Caco-2 (cell line): Measurements from ENCODE around the gene SMKR1. TPM values are rescaled to one million over a fixed set of nuclear protein-coding genes. Genes with fewer than 3 reads are reported as not detected.

ENCODE experiments used
- BruUV-seq: library from RNA; stranded (reverse); fragments of 400-500 nt; replicated peaks from 2 replicates; lab custom pipeline; 2021; lab: Mats Ljungman, UMichigan
- CTCF ChIA-PET: fragments of 300-600 bp; sonication (Branson Sonifier 250); formaldehyde crosslinking; loops from one replicate; lab custom pipeline; 2022; ENCODE audit warnings: antibody characterized with exemption; lab: Charles Lee
- POLR2A ChIA-PET: fragments of 300-600 bp; sonication (Branson Sonifier 250); formaldehyde crosslinking; loops from one replicate; lab custom pipeline; 2022; ENCODE audit warnings: antibody characterized with exemption; lab: Charles Lee
- DNase-seq, 2 experiments: peaks; one replicate each; pipeline versions ENCODE4 v3.0.0 to v3.0.0-alpha.2; 2020 to 2022
- H3K27me3 ChIP-seq: replicated peaks from 2 replicates; pipeline ENCODE4 v1.6.0; 2011; ENCODE audit warnings: low read length; ENCODE audit not compliant: control insufficient read depth, insufficient read depth
- H3K36me3 ChIP-seq: 2 replicates; pipeline ENCODE4 v1.5.1; 2011; ENCODE audit warnings: low read length; ENCODE audit not compliant: control insufficient read depth, insufficient read depth
- H3K4me1 ChIP-seq: fragments of 250-450 bp; sonication (Bioruptor Pico); 2 replicates; pipeline ENCODE4 v1.5.1; 2020; ENCODE audit warnings: mild to moderate bottlenecking
- H3K4me3 ChIP-seq: 2 replicates; pipeline ENCODE4 v1.5.1; 2011; ENCODE audit warnings: low read depth, mild to moderate bottlenecking, control low read depth, low read length
- H3K9me3 ChIP-seq: fragments of 250-450 bp; sonication (Bioruptor Pico); 2 replicates; pipeline ENCODE4 v1.5.1; 2020; ENCODE audit warnings: mild to moderate bottlenecking, moderate library complexity
- H3K27ac Mint-ChIP-seq: one replicate; pipeline ENCODE4 v1.8.0; 2022; ENCODE audit warnings: mixed read lengths; ENCODE audit not compliant: unreplicated experiment
- H3K27me3 Mint-ChIP-seq: one replicate; pipeline ENCODE4 v1.8.0; 2022; ENCODE audit warnings: mixed read lengths; ENCODE audit not compliant: insufficient read depth, unreplicated experiment
- H3K36me3 Mint-ChIP-seq: one replicate; pipeline ENCODE4 v1.8.0; 2022; ENCODE audit warnings: mild to moderate bottlenecking, mixed read lengths; ENCODE audit not compliant: insufficient read depth, unreplicated experiment
- H3K4me1 Mint-ChIP-seq: one replicate; pipeline ENCODE4 v1.8.0; 2022; ENCODE audit warnings: low read depth, mixed read lengths; ENCODE audit not compliant: unreplicated experiment
- H3K4me3 Mint-ChIP-seq: one replicate; pipeline ENCODE4 v1.8.0; 2022; ENCODE audit warnings: mild to moderate bottlenecking, moderate library complexity, mixed read lengths; ENCODE audit not compliant: unreplicated experiment
- H3K9me3 Mint-ChIP-seq: one replicate; pipeline ENCODE4 v1.8.0; 2022; ENCODE audit warnings: mixed read lengths; ENCODE audit not compliant: unreplicated experiment
- CTCF ChIP-seq, 2 experiments: fragments of 200-600 bp in 1 of 2; IDR thresholded peaks; 1 replicate in 1 of 2; 2 replicates in 1 of 2; pipeline versions ENCODE4 v1.5.1 to v1.8.0; 2011 to 2022; ENCODE audit warnings: antibody characterized with exemption in 1 of 2, control low read depth in 1 of 2, inconsistent platforms in 1 of 2, low read depth in 1 of 2, low read length in 1 of 2, mild to moderate bottlenecking in 1 of 2, moderate library complexity in 1 of 2; ENCODE audit not compliant: insufficient read depth in 1 of 2, severe bottlenecking in 1 of 2, unreplicated experiment in 1 of 2
- intact Hi-C: fragments of 100-400 bp; cut with micrococcal nuclease; formaldehyde crosslinking; loops from one replicate; pipeline ENCODE4 v1.10.0; 2022; ENCODE audit not compliant: unreplicated experiment
- total RNA-seq: library from RNA; stranded (reverse); gene quantifications from 2 replicates; pipeline ENCODE4 v1.2.3, GENCODE V29; 2022

SMKR1 gene
- total RNA-seq, 1 experiment from 2014 or later = not detected

- CTCF ChIA-PET = interaction anchor here (0.6 kb wide), 1 partner anchor 193 kb away, joined by 6 read pairs; no protein-coding TSS in a partner anchor
- BruUV-seq = no TSS peak
- no peak overlapping the region for H3K4me3 Mint-ChIP-seq
- Histone ChIP-seq H3K27me3 (no peaks in the 10 kb centered on the region), H3K4me3 (no peak overlapping the region), H3K4me1 (no peaks in the 10 kb centered on the region), H3K9me3 (no peaks in the 10 kb centered on the region), H3K36me3 (no peaks in the 10 kb centered on the region)
- intact Hi-C loops = no loop called here
- no peaks in the 10 kb centered on the region for H3K9me3 Mint-ChIP-seq
- DNase-seq = no peak
- no peak overlapping the region for H3K27ac Mint-ChIP-seq
- H3K36me3 Mint-ChIP-seq = no peaks in the 10 kb centered on the region
- no peaks in the 10 kb centered on the region for H3K4me1 Mint-ChIP-seq
- no peak for TF ChIP-seq CTCF (IDR thresholded peaks at IDR 0.05; ENCODE audit: insufficient read depth in 1 of 2, low read depth in 1 of 2, low read length in 1 of 2, severe bottlenecking in 1 of 2, unreplicated experiment in 1 of 2)
- H3K27me3 Mint-ChIP-seq = no peaks in the 10 kb centered on the region
- POLR2A ChIA-PET = no interaction called here
Observed at GRCh38 chr7:129535896-129536295, 33.6 kb downstream of the SMKR1 start.

GRCh38 chr7:129536323-129536722, 34.0 kb downstream of the SMKR1 start:
- POLR2A ChIA-PET = no interaction called here
- Histone ChIP-seq H3K27me3 (no peaks in the 10 kb centered on the region), H3K9me3 (no peaks in the 10 kb centered on the region), H3K36me3 (no peaks in the 10 kb centered on the region), H3K4me3 (no peak overlapping the region), H3K4me1 (no peaks in the 10 kb centered on the region)
- H3K36me3 Mint-ChIP-seq = no peaks in the 10 kb centered on the region
- no peak for DNase-seq
- intact Hi-C loops = no loop called here
- no peaks in the 10 kb centered on the region for H3K4me1 Mint-ChIP-seq
- no peaks in the 10 kb centered on the region for H3K9me3 Mint-ChIP-seq
- no peak overlapping the region for H3K4me3 Mint-ChIP-seq
- TF ChIP-seq CTCF (IDR thresholded peaks at IDR 0.05; ENCODE audit: insufficient read depth in 1 of 2, low read depth in 1 of 2, low read length in 1 of 2, severe bottlenecking in 1 of 2, unreplicated experiment in 1 of 2) = no peak
- CTCF ChIA-PET = interaction anchor here (0.6 kb wide), 1 partner anchor 194 kb away, joined by 6 read pairs; no protein-coding TSS in a partner anchor
- BruUV-seq = no TSS peak
- H3K27me3 Mint-ChIP-seq = no peaks in the 10 kb centered on the region
- H3K27ac Mint-ChIP-seq = no peak overlapping the region

GRCh38 chr7:129538790-129539189, 36.5 kb downstream of the SMKR1 start:
- DNase-seq = no peak
- Mint-ChIP-seq H3K9me3 (no peaks in the 10 kb centered on the region), H3K27me3 (peaks cover 2% of the 10 kb centered on the region), H3K27ac (no peak overlapping the region), H3K4me1 (no peaks in the 10 kb centered on the region), H3K36me3 (no peaks in the 10 kb centered on the region), H3K4me3 (no peak overlapping the region)
- intact Hi-C loops = no loop called here
- H3K36me3 ChIP-seq = no peaks in the 10 kb centered on the region
- TF ChIP-seq CTCF (IDR thresholded peaks at IDR 0.05; ENCODE audit: insufficient read depth in 1 of 2, low read depth in 1 of 2, low read length in 1 of 2, severe bottlenecking in 1 of 2, unreplicated experiment in 1 of 2) = no peak
- no peak overlapping the region for H3K4me3 ChIP-seq
- H3K9me3 ChIP-seq = no peaks in the 10 kb centered on the region
- BruUV-seq = no TSS peak
- CTCF ChIA-PET = interaction anchor here (0.6 to 0.7 kb wide), 2 partner anchors 164 to 316 kb away, joined by 7 to 10 read pairs; no protein-coding TSS in a partner anchor
- POLR2A ChIA-PET = no interaction called here
- H3K4me1 ChIP-seq = no peaks in the 10 kb centered on the region
- no peaks in the 10 kb centered on the region for H3K27me3 ChIP-seq
